Fibroblast of skin of scalp (primary cell): ENCODE results near the gene GID8.

Experiments
- DNase-seq: peaks from one replicate; pipeline ENCODE4 v3.0.0-alpha.2; 2013

The GID8 gene

GRCh38 chr20:62905536-62906117 lies 32.3 kb upstream of the GID8 start:
- no peak for DNase-seq

DNA sequence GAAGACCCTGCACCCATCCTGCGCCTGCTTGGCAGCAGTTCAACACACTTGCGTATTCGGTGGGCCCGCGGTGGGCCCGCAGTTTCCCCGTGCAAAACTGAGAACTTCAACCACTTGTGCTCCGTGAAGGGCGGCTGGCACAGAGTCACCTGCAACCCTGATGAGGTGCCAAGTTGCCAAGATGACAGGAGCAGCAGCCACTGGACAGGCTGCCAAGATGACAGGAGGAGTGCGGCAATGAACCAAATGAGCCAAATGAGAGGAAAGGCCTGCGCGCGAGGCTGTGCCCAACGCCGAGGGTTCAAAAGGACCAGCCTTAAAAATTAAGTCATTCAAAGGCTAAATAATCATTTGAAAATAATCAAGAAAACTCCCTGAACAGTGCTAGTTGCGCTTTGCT lies 31.7 kb upstream of the GID8 start:
- DNase-seq, result no peak

GRCh38 chr20:62906647-62907375 lies 31.1 kb upstream of the GID8 start:
- no peak for DNase-seq

DNA sequence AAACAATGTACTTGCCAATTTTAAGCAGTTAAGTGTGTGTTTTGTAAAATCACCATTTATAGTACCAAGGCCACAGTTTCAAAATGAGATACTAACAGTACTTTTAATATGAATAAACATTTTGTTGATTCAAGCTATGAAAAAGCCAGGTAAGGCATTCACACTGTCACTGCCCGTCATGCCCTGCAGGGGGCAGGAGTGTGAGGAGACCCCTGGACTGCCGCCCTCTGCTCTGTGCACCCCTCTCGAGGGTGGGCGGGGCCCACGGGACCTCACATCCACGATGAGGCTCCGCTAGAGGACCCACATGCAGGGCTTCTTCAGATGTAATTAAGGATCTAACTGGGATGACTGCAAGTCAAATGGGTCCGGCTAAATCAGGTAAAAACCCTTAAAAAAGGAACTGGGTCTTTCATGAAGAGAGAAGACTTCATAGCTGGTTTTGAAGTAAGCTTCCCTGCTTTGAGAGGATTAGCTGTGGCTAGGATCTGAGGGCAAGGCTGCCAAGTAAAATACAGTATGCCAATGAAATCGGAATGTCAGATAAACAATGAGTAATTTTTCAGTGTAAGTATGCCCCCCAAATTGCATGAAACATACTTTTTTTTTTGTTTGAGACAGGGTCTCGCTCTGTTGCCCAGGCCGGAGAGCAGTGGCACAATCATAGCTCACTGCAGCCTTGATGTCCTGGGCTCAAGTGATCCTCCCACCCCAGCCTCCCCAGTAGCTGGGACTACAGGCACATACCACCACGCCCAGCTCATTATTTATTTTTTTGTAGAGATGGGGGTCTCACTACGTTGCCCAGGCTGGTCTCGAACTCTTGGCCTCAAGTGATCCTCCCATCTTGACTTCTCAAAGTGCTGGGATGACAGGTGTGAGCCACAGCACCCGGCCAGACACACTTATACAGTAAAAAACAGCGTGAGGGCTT lies 30.3 kb upstream of the GID8 start:
- peak; percentile 40 for DNase-seq

- no peak for DNase-seq
Observed at GRCh38 chr20:62908971-62909791, 28.8 kb upstream of the GID8 start.

DNA sequence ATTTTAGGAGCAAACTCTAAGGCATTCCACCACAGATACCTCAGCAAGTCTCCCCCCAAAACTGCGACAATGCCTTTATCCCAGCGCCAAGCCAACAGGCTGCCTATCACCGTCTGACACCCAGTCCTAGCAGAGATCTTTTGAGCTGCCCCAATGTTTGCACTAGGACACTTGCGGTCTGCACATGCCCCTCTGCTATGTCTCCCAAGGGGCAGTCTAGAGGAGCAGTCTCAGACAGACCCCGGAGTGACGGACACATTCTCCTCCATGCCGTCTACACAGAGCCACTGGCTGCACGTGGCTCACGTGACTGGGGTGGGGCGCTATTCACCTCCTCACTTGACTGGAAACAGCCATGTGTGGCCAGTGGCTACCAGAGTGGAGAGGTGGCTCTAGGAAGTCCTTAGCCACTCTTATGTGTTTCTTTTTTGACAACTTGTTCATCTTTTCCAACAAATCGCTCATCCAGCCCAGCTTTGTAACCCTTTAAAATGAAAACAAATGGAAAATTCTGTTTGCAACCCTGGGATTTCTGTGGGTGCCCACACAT lies 27.7 kb upstream of the GID8 start:
- no peak for DNase-seq

DNA sequence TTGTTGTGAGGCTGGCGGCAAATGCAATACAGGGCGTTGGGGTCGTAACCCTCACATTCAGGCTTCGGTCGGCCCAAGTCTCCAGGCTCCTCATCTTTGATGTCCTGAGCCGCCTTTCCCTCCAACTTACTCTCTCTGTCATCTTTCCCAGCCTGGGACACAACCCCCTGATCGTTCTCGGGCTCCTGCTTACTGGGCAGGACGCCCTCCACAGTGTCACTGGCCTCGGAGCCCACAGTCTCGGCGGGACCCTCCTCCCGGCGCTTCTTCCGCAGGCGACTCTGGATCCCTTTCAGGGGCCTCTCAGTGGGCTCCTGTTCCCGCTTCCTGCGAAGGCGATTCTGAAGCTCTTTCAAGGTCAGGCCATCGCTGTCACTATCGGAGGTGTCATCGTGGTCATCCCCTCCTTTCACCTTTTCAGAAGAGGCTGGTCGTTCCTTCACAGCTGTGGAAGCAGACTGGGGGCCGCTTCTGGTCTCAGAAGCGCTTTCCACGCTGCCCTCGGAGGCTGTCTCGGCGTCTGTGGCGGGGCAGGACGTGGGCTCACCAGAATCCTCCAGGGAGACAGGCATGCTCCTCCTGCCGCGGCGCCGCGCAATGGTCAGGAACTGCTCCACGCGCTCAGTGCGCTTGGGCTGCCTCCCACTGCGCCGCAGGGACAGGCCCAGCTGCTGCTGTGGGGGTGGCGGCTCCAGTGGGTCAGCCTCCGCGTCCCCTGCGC lies 27.0 kb upstream of the GID8 start:
- no peak for DNase-seq

DNA sequence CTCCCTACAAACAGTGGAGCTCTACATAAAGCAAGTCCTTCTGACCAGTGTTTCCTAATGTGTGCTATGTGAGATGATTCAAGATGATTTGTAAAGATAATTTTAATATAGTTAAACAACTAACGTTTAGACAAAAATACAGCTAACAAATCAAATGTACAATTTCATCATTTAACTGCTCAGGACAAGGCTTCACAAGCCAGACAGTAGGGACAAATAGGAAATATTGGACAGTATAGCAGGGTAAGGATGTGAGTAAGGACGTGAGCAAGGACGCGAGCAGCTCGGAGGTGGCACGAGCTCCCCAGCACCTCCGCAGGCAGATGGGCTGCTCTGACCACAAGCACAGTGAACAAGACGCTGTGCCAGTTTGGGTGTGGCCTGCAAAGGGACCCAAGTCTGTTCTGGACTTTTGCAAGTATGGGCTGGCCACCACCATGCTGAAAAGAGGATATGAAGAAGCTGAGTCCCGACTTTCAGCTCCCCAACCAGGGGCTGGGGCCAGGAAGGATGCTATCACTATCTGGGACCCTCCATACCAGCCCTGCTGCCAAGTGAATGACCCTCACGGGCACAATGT lies 26.2 kb upstream of the GID8 start:
- DNase-seq, result no peak

- DNase-seq, result no peak
Observed at GRCh38 chr20:62913043-62913630, 24.8 kb upstream of the GID8 start.

DNA sequence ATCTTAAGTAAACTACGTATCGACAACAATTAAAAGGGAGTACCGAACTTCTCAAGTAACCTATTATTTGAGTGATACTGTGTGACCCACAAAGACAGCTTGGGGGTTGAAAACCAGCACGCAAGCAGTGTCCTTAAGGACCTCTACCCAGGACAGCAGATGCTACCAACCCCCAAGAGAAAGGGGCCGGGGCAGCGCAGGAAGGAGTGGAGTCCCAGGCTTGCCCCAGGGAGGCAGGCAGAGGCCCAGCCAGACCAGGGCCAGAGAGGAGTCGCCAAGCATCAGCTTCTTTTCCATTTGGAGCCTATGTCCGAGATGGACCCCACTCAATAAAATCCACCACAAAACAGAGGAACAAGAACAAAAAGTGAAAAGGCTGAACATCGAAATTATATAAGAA lies 23.5 kb upstream of the GID8 start:
- no peak for DNase-seq

DNA sequence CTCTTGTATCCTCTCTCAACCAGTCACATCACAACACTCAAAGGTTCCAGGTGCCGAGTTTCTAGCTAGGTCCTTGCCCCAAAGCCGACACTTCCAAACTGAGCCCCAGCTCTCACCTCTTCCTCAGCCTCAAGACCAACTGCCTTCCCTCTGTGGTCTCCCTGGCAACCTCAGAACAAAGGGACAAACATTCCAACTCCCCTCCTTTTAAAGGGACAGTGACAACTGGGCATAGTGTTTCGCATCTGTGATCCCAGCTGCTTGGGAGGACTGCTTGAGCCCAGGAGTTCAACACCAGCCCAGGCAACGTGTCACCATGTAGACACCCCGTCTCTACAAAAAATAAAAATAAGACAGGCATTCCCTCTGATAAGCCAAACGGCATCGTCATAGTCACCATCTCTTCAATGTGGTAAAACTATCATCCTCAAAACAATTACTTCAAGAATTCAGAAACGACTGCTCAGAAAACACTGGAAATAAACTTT lies 22.9 kb upstream of the GID8 start:
- DNase-seq, result peak; percentile 20

DNA sequence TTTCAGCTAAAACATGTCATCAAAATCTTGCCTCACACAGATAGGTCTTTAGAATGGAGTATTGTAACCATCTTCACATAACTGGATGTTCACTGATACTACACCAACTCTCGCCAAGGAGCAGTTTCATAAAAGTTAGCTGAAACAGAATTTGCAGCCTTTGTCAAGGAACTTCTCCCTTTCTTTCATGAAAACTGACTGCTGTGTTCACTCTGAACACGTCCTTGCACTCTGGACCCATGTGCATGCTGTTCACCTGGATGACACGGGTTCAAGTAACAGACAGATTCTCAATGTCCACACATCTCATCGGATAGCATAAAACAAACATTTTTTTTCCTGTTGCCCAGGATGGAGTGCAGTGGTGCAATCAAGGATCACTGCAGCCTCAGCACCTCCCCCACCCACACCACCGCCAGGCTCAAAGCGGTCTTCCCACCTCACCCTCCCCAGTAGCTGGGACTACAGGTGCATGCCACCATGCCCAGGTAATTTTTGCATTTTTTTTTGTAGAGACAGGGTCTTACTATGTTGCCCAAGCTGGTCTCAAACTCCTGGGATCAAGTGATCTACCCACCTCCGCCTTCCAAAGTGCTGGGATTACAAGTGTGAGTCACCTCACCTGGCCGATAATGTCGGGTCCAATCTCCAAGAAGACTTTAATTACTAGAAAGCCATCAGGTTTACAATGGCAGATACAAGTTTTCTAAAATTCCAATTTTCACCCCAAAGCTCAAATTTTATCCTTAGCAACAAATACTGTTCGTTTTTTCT lies 21.1 kb upstream of the GID8 start:
- no peak for DNase-seq

GRCh38 chr20:62917720-62918119 lies 20.2 kb upstream of the GID8 start:
- no peak for DNase-seq

DNA sequence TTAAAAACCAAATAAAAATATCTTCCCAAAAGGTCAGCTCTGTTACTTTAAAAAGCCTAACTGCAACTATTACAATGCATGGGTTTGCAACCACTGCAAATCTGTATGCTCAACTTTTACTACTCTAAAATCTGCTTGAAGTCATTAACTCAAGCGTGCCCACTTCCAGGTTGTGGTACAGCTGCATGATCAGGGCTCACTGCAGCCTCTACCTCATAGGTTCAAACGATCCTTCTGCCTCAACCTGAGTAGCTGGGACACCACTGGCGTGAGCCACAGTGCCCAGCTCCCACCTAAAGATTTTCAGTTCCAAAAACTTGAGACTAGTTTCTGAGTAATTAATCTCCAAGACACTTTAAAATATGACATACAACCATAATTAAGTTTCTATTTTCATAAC lies 19.8 kb upstream of the GID8 start:
- DNase-seq, result no peak

DNA sequence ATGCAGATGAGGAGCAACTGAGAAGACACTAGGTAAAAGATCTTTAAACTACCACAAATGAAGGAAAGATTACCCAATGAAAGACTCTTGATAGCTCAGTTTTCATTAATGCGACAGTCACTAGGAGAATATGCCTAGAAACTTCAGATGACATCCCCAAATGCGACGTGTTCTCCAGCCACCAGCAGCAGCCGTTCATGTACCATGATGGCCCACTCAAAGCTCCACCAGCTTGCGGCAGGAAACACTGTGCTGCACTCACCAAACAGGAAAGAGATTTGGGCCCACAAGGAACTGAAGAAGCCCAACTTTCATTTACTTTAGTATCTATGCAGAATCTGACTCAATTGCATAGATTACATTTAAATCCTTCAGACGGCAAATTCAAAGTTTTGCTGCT lies 19.1 kb upstream of the GID8 start:
- DNase-seq, result no peak

DNA sequence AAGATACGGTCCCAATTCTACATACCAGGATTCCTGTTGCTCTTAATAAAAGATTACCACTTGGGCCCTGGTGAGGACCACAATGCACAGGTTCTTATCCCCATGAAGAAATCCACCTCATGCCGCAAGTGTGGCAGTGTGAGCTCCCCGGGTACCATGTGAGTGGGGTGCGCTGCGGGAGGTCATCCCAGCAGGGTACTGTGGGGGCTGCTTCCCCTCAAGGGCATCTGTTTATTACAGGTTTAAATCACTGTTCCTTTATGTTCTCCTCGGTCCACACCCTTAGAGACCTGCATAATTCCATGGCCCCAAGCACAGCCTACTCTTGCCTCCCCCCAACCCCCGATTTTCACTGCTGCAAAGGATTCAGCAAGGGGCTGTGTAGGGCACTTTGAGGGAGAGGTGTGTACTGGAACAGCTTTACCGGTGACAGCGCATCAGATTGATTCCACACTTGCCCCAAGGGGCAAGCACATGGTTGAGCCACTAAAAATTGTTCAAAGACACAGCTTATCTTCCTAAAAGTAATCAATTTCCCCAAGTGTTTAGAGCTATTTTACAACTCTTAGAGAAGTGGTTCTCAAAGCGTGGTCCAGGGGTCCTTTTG lies 17.8 kb upstream of the GID8 start:
- no peak for DNase-seq

DNA sequence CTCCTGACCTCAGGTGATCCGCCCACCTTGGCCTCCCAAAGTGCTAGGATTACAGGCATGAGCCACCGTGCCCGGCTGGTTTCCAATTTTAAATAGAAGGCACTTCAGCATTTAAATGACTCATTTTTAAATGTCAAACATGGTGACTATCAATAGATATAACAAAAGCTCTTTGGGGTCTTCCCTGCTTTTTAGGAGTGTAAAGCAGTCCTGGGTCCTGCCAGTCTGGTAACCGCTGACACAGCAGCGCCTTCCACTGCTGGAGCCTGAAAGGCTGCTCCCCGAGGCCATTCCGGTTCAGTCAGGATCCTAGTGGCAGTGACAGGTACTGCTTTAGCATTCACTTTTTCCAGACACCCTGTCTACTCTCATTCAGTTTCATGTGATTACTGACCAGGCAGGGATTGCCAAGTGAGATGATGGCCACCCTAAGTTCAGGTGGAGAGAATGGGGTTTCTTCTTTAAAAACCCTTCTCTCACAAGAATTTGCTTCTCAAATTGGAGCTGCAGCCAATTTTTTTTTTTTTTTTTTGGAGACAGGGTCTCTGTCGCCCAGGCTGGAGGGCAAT lies 16.7 kb upstream of the GID8 start:
- peak; percentile 59 for DNase-seq

DNA sequence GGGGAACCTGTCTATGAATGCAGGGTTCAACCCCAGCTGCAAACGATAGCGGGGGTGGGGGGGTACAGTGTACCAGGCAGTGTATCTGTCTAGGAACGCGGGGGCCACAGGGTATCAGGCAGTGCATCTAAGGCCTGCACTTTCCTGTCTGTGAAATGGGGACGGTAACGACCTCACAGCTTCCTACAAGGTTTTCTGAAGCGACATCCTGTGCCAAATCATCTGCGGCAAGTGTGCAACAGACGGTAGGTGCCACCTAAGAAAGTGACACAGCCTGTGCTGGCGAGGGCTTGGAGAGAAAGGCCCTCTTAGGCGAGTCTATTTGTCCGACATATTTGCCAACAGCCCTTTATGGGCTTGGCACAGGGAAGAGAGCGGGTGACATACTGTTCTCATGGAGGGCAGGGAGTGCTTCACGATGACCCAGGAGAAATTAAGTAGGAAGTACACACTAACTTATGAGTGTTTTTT lies 15.5 kb upstream of the GID8 start:
- no peak for DNase-seq
